COLO668 (cell line): ENCODE results near the gene MICU2.

Experiments
- DNase-seq: peaks from one replicate; lab custom pipeline; 2025; ENCODE audit not compliant: unreplicated experiment; lab: John Stamatoyannopoulos, UW

The MICU2 gene

DNA sequence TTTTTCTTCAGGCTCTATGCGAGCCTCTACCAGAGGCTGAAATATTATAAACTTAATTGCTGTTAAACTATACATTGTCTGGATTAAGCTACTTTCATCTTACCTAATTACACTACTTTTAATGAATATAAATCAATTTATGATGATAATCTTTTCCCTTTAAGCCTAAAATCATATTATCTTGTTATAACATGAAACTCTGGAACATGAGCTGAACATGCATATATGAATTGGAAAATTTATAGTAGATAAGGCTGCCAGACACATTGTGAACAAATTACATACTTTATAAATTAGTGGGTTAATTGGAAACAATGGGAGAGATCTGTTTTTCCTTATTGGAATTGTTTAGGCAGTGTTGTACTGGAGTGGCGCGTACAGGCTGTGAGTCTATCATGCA is 99.6 kb downstream of the MICU2 start:
- DNase-seq = no peak

DNA sequence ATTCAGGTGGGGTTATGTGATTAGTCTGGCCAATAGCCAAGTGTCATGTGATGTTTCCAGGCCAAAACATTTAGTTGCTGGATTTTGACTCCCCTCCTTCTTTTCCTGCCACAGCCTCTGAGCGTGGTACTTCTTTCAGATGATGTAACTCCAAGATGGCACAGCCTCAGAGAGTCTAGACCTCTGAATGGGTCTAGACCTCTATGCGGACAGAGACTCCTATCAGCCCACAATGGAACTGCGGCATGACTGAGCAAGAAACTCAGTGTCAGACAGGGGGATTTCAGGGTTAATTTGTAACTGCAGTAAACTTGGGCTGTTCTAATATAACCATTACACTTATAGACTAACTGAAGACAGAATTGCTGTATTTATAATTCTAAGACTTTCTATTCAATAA is 102.3 kb downstream of the MICU2 start:
- no peak for DNase-seq

DNA sequence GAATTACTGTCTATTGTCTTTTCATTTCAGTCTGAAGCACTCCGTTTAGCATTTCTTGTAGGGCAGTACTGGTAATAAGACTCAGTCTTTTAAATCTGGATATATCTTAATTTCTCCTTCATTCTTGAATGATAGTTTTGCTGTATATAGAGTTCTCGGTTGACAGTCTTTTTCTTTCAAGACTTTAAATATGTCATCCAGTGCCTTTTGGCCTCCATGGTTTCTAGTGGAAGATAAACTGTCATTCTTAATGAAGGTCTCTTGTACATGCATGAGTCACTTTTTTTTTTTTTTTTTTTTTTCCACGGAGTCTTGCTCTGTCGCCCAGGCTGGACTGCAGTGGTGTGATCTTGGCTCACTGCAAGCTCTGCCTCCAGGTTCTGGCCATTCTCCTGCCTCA is 117.6 kb downstream of the MICU2 start:
- no peak for DNase-seq

DNA sequence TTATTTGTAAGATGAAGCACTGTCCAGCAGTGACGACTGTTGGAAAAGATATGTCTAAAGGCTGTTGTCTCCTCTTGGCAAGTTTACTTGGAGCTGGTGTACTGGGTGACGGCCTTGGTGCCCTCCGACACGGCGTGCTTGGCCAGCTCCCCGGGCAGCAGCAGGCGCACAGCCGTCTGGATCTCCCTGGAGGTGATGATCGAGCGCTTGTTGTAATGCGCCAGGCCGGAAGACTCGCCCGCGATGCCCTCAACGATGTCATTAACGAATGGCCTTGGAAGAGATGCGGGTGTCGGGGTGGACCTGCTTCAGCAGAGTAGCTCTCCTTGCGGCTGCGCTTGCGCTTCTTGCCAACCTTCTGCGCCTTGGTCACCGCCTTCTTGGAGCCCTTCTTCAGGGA is 120.2 kb downstream of the MICU2 start:
- DNase-seq = no peak

DNA sequence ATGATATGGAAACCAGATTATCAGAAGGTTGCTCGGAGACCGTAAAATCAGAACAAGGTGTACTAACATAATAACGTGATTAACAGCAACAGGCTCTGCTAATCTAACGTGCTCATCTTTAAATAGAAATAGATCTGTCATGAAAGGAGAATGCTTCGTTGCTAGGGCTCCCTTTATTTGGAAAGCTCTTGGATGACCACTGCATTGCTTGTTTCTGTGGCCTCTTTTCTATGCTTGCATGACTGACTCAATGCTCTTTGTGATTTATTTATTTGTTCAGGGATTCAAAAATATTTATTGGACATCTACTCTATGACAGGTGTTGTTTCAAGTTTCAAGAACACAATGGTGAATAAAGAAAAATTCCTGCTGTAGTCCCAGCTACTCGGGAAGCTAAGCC is 122.6 kb downstream of the MICU2 start:
- DNase-seq = peak; percentile 68

DNA sequence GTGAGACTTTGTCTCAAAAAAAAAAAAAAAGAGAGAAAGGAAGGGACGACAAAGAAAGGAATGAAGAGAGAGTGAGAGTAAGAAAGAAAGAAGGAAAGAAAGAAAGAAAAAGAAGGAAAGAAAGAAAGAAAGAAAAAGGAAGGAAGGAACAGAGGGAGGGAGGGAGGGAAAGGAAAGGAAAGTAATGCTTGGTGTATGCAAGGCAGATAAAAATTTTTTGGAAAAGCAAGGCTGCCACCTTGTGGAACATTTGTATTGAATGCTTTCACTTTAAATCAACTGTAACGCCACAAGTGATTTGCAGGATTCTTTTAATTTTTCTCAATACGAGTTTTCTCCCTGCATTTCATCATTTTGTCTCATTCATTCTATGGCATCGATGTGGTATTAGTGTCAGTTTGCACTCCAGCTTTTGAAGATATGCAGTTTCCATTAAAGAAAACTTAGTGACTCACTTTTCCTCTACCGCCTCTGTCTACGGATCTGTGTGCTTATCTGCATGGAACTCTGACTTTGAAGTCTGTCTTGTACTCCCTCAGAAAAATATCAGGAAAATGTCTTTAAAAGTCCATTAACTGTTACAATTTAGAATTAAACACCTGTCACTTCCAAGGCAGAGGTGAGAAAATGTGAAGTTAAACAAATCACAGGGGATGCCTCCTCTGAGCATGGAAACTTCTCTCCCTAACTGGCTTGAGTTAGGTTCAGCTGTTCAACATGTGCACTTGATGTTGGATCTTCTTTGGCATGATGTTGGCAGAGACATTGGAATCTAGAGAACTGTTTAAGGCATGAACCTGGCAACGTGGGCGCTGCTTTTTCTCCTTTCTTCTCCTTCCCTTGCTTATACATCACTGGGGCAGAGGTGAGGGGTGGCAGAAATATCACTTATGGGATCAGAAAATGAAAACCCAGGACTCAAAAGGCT is 124.8 kb downstream of the MICU2 start:
- DNase-seq = peak; percentile 68

DNA sequence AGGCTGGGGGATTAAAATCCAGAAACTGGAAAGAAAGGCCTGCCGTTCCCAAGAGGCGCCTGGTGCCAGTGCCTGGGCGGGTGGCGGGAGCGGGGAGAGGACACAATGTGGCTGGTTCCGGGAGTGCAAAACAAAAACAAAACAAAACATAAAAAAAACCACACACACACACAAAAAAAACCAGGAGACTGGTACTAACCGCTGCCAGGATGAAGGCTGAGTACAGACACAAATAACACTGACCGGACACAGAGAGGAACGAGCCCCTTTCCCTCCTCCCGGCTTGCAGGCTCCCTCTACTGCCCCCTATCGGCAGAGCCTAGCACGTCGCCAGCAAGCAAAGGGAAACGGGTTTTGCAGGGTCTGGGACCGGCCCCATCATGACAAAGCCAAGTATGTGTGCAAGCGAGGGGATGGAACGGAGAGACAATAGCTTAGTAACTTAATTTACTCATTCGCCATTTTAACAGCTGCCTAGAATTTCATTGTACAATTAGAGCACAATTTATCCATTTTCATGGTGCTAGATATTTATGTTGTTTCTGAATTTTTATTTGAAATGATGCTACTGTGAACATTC is 127.0 kb downstream of the MICU2 start:
- peak; percentile 86 for DNase-seq

DNA sequence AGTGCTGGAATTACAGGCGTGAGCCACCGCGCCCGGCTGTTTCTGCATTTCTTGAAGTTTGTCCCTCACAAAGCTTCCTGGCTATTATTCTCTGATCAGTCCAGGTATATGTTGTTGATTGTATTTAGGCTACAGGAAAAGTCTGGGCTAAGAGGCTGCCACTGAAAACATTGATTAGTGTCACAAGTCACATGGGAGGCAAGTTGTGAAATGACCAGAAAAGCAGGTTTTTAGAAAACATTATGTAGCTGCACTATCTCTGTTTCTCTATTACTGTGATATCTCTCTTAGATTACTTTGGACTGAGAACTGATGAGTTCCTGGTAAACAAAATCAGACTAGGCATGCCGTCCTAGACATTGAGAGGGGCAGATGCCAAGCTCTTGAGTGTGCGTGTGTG is 128.9 kb downstream of the MICU2 start:
- no peak for DNase-seq

DNA sequence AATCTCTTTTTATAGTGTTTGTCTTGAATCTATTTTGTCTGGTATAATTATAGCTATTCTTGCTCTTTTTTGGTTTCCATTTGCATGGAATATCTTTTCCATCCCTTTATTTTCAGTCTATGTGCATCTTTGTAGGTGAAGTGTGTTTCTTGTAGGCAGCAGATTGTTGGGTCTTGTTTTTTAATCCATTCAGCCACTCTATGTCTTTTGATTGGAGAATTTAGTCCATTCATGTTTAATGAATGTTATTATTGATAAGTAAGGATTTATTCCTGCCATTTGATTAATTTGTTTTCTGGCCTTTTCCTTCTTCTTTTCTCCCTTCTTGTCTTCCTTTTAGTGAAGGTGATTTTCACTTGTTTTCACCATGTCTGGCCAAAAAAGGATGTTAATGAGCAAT is 133.2 kb downstream of the MICU2 start:
- no peak for DNase-seq

DNA sequence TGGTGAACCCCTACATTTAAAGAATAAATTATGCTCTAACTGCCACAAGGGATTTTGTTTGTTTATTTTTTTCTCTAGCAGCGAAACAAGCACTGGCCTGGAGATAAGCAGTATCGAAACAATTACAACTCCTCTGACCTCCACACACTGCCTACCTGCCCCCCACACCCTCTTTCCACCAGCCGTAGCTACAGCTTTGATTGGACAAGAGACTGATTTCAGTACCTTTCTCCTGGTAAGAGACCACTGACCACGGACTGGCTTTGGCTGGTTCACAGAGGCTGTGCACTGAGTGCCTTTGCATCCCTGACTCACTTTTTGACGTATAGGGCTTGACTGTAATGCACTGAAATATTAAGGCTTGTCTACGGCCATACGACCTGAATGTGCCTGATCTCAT is 137.4 kb downstream of the MICU2 start:
- no peak for DNase-seq

DNA sequence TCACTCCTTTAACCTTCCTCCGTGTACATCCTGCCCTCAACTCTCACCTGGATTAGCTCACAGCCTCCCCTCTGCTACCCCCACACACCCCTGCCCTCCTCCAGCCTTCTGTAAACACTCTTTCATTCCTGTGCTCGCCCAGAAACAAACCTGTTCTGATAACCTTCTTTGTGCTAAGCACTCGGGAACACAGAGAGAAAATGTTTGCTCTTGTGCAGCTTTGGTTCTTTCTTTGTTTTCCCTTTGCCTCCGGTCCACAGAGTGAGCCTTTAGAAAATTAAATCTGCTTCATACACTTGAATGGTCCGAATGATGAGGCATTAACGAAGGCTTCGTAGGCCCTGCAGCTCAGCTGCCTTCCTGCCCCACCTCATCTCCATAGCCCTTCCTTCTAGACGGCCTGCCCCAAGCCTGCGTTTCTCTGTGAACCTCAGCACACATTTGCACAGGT is 138.2 kb downstream of the MICU2 start:
- DNase-seq = peak; percentile 53

DNA sequence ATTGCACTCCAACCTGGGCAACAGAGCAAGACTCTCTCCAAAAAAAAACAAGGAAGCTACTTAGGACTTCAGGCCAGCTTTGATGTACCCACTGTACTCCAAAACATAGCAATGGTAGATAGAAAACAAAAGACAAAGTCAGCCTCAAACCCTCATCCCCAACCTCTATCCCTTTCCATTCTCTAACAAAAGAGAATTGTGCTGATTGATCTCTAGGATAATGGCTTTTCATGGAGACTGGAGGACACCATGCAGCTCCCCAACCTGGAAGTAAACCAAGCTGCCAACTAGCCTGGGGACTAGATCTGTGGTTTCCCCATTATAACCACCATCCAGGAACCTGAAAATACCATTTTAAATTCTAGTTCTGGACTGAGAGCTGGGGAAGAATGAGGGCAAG is 140.5 kb downstream of the MICU2 start:
- DNase-seq = no peak

DNA sequence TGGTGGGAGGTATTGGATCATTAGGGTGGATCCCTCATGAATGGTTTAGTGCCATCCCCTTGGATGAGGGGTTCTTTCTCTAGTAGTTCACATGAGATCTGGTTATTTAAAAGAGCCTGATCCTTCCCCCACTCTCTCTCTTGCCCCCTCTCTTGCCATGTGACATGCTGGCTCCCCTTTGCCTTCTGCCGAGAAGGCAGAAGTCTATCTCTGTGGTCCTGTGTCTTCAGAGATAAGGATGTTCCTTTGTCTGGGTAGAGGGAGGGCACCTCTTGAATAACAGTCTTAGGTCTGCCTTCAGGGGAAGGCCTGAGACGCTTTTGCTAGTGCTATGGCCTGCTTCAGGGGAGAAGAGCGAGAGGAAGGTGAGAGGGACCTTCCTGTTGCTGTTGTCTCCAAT is 142.8 kb downstream of the MICU2 start:
- no peak for DNase-seq

DNA sequence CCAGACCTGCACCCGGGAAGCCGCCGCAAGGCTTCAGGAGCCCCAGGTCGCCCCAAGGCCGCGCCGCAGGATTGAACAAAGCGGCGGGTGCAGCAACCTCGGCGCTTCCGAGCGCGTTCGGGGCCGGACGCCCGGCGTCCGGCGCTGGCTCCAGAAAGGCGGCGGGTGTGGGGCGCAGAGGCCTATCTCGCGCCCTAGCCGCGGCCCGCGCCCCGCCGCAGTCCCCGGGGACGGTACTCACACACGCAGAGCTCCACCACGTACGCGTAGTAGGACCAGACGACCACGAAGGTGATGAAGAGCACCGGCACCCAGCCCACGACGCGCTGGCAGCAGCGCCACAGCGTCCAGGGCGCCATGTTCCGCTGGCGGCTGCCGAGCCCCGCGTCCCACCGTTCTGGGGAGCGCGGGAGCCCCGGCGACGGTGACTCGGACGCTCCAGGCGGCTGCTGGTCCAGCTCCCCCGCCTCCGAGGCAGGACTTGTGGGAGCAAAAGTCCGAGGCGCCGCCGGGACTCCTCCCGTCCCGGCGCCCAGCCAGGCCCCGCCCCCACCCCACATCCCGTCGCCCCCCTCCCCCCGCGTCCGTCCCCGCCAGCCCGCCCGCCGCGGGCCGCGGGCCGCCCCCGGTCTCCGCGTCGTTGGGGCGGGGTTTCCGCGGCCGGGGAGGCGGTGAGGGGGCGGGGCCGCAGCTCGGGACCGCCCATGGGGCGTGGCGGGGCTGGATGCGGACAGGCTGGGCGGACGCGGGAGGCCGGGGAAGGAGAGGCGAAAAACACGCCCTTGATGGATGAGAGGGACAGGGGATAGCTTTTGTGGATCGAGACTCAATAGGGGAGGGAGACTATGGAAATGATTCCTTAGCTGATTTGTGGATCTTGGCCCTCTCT is 144.9 kb downstream of the MICU2 start, which contains the start of gene ZDHHC20:
Gene ZDHHC20, minus strand, starts transcription at position 491 of the 889 bp plus-strand sequence. Its CDS starts 132 bp downstream, at position 359.
- DNase-seq = peak; percentile 98

DNA sequence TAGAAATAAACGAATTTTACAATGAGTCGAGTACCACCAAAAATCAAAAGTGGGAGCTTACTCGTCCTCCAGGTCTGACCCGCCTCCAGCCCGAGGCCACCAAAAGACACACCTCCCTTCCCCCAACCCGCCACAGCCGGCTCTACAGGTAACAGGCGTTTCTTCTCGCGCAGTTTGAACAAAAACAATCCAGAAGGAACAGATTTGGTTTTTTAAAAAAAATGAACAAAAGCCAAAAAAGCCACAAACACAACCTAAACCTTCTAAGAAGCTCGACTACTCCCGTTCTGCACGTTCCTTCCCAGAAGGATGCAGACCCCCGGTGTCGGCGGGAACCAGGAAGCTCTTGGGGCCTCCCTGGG is 145.5 kb downstream of the MICU2 start:
- peak; percentile 88 for DNase-seq

DNA sequence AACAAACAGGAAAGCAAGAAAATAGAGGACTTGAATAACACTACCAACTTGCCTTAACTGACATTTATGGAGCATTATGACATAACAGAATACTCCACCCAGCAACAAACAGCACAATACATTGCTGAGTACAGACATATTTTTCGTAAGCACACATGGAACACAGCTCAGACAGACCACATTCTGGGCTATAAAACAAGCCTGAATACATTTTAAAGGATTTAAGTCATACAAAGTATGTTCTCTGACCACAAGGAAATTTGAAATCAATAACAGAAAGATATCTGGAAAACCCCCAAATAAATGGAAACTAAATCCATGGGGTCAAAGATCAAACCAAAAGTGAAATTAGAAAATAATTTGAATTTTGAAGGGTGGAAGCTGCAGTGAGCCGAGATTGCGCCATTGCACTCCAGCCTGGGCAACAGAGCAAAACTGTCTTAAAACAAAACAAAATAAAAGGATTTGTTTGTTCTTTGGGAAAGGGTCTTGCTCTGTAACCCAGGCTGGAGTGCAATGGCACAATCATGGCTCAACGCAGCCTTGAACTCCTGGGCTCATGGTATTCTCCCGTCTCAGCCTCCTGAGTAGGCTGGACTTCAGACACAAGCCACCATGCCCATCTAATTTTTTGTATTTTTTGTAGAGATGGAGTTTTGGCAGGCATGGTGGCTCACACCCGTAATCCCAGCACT is 150.4 kb downstream of the MICU2 start:
- no peak for DNase-seq

DNA sequence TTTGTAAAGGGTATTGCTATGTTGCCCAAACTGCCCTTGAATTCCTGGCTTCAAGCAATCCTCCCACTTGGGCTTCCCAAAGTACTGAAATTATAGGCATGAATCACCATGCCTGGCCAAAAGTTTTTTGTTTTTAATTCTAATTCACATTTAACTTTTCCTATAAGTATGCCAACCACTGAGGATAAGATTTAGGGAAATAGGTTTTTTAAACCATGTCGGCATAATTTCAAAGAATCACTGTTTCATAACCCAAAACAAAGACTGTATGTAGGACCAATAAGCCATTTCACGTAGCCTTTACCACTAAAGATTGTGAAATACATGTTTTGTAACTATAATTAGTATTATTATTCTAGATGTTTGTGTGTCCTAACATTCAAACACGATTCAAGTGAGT is 153.0 kb downstream of the MICU2 start:
- no peak for DNase-seq

DNA sequence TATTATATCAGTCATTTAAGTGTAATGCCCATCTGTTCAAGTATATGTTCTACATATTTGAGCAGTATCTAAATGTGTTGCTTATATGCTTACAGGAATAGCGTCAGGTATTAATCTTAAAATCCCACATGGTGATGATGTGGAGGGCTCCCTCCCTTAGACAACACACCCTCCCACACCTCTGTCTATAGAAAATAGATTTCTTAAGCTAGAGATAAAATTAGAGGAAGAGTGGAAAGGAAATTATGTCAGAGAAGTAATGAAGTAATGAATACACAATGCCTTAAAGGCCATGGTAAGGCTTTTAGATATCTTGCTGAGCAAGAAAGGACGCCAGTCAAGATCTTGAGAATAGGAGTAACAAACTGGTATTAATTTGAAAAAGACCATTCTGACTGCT is 157.3 kb downstream of the MICU2 start:
- no peak for DNase-seq

DNA sequence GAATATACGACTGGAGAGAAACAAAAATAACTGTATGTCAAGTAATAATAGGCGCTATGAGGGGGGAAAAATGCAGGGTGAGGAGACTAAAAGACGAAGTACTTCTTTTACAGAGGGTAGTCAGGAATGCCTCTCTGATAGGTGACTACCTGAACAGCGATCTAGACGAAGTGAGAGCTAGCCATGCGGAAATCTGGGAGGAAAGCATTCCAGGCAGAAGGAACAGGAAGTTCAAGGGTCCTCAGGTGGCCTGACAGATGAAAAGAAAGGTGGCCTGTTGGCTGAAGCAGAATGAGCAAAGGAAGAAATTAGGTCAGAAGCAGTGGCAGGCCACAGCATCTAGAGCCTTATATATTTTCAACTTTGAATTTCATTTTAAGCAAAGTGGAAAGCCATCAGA is 158.2 kb downstream of the MICU2 start:
- no peak for DNase-seq

DNA sequence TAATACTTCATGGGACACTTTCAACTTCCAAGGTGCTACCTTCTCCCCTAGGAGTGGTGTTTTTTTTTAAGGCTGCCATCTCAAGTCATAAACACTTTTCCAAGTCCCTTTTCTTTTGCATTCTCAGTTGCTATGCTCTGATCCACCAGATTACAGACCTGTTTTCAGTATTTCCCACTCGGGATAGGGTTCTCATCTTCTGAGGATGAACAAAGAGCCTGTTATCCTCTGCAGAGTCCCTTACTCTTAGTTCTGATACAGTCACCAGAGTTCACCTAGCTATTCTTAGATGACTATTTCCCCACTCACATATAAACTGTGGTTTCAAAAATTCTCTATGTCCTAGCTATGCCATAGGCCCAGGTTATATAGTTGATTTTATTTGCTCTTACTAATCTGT is 160.8 kb downstream of the MICU2 start:
- no peak for DNase-seq
